Astrocyte (in vitro differentiated cells and primary cell): ENCODE data around the gene CHRD. TPM values are rescaled to one million over a fixed set of nuclear protein-coding genes. Genes with fewer than 3 reads are reported as not detected.

Experiments
- DNase-seq: peaks from one replicate; pipeline ENCODE4 v3.0.0-alpha.2; 2010; ENCODE audit warnings: low read depth
- FAIRE-seq: peaks from 2 replicates; lab custom pipeline; 2011; peaks lifted over from hg19 to GRCh38; lab: Jason Lieb, UNC
- H2AFZ ChIP-seq: 2 replicates; pipeline ENCODE4 v1.6.0; 2012; ENCODE audit warnings: low read depth, low read length, inconsistent platforms
- H3K27ac ChIP-seq: 2 replicates; pipeline ENCODE4 v1.5.1; 2011; ENCODE audit warnings: low read depth, low read length, inconsistent platforms
- H3K27me3 ChIP-seq: 2 replicates; pipeline ENCODE4 v1.6.0; 2011; ENCODE audit warnings: low read length, inconsistent platforms; ENCODE audit not compliant: insufficient read depth
- H3K36me3 ChIP-seq: 2 replicates; pipeline ENCODE4 v1.5.1; 2011; ENCODE audit warnings: low read length, inconsistent platforms; ENCODE audit not compliant: insufficient read depth
- H3K4me1 ChIP-seq: 2 replicates; pipeline ENCODE4 v1.5.1; 2011; ENCODE audit warnings: low read length, inconsistent platforms; ENCODE audit not compliant: insufficient read depth
- H3K4me2 ChIP-seq: 2 replicates; pipeline ENCODE4 v1.6.0; 2012; ENCODE audit warnings: low read length, inconsistent platforms
- H3K4me3 ChIP-seq: 2 replicates; pipeline ENCODE4 v1.5.1; 2011; ENCODE audit warnings: low read depth, mild to moderate bottlenecking, low read length, inconsistent platforms; ENCODE audit not compliant: insufficient read depth
- H3K79me2 ChIP-seq: 2 replicates; pipeline ENCODE4 v1.6.0; 2012; ENCODE audit warnings: mild to moderate bottlenecking, low read length, inconsistent platforms; ENCODE audit not compliant: insufficient read depth
- H3K9ac ChIP-seq: 2 replicates; pipeline ENCODE4 v1.6.0; 2012; ENCODE audit warnings: mild to moderate bottlenecking, low read length, inconsistent platforms
- H3K9me3 ChIP-seq: 2 replicates; pipeline ENCODE4 v1.5.1; 2012; ENCODE audit warnings: low read depth, mild to moderate bottlenecking, low read length, inconsistent platforms; ENCODE audit not compliant: insufficient read depth
- H4K20me1 ChIP-seq: 2 replicates; pipeline ENCODE4 v1.6.0; 2012; ENCODE audit warnings: low read length, inconsistent platforms; ENCODE audit not compliant: insufficient read depth
- H3K27ac Mint-ChIP-seq: one replicate; pipeline ENCODE4 v1.8.0; 2021; ENCODE audit warnings: mild to moderate bottlenecking, mixed read lengths; ENCODE audit not compliant: unreplicated experiment
- H3K27me3 Mint-ChIP-seq: one replicate; pipeline ENCODE4 v1.8.0; 2021; ENCODE audit warnings: low read depth, mixed read lengths; ENCODE audit not compliant: unreplicated experiment
- H3K36me3 Mint-ChIP-seq: one replicate; pipeline ENCODE4 v1.8.0; 2021; ENCODE audit warnings: low read depth, mixed read lengths; ENCODE audit not compliant: unreplicated experiment
- H3K4me1 Mint-ChIP-seq: one replicate; pipeline ENCODE4 v1.8.0; 2021; ENCODE audit warnings: low read depth, mixed read lengths; ENCODE audit not compliant: unreplicated experiment
- H3K4me3 Mint-ChIP-seq: one replicate; pipeline ENCODE4 v1.8.0; 2021; ENCODE audit warnings: mild to moderate bottlenecking, moderate library complexity, mixed read lengths; ENCODE audit not compliant: unreplicated experiment
- H3K9me3 Mint-ChIP-seq: one replicate; pipeline ENCODE4 v1.8.0; 2021; ENCODE audit warnings: mild to moderate bottlenecking, mixed read lengths; ENCODE audit not compliant: unreplicated experiment
- CTCF ChIP-seq: IDR thresholded peaks from 2 replicates; pipeline ENCODE4 v1.5.1; 2011; ENCODE audit warnings: low read depth, mild to moderate bottlenecking, inconsistent platforms, low read length, moderate library complexity; ENCODE audit not compliant: insufficient read depth
- EZH2 ChIP-seq: IDR thresholded peaks from 2 replicates; pipeline ENCODE4 v1.6.1; 2012; ENCODE audit warnings: mild to moderate bottlenecking, low read length, inconsistent platforms; ENCODE audit not compliant: insufficient read depth
- total RNA-seq: library from RNA; stranded (reverse); gene quantifications from 2 replicates; pipeline ENCODE4 v1.2.1, GENCODE V29; 2021

Gene CHRD
- total RNA-seq, 1 donor from 2014 or later: 3.4 TPM

- Mint-ChIP-seq H3K4me1 (peaks cover 18% of the 10 kb centered on the region), H3K36me3 (peaks cover 4% of the 10 kb centered on the region), H3K27ac (peak overlapping the region; percentile 50), H3K9me3 (no peaks in the 10 kb centered on the region), H3K4me3 (peak overlapping the region; percentile 80), H3K27me3 (peaks cover 54% of the 10 kb centered on the region)
- no peaks in the 10 kb centered on the region for H3K79me2 ChIP-seq
- TF ChIP-seq CTCF (no peak), EZH2 (no peak)
- no peak overlapping the region for H3K4me3 ChIP-seq
- no peaks in the 10 kb centered on the region for H3K36me3 ChIP-seq
- no peak for FAIRE-seq
- no peak for DNase-seq
- H3K27me3 ChIP-seq: peaks cover 50% of the 10 kb centered on the region
- H3K27ac ChIP-seq: no peak overlapping the region
- peaks cover 5% of the 10 kb centered on the region for H3K4me1 ChIP-seq
- no peaks in the 10 kb centered on the region for H3K9me3 ChIP-seq
- no peaks in the 10 kb centered on the region for H4K20me1 ChIP-seq
- no peak overlapping the region for H3K9ac ChIP-seq
- H3K4me2 ChIP-seq: no peak overlapping the region
- H2AFZ ChIP-seq: no peak overlapping the region
Measured at GRCh38 chr3:184378651-184379357, 1.1 kb upstream of the CHRD start.

- no peaks in the 10 kb centered on the region for H3K36me3 ChIP-seq
- no peak overlapping the region for H2AFZ ChIP-seq
- no peak overlapping the region for H3K4me3 Mint-ChIP-seq
Measured at GRCh38 chr3:184380185-184380626, 352 bp downstream of the CHRD start.

More at GRCh38 chr3:184380185-184380626, 352 bp downstream of the CHRD start:
- DNase-seq (peak; percentile 12), FAIRE-seq (no peak)
- Histone ChIP-seq H3K27me3 (peaks cover 45% of the 10 kb centered on the region), H4K20me1 (no peaks in the 10 kb centered on the region), H3K79me2 (no peaks in the 10 kb centered on the region), H3K27ac (no peak overlapping the region), H3K4me2 (peak overlapping the region; percentile 82), H3K4me3 (no peak overlapping the region), H3K9ac (no peak overlapping the region), H3K9me3 (no peaks in the 10 kb centered on the region), H3K4me1 (peaks cover 5% of the 10 kb centered on the region)
- peaks cover 4% of the 10 kb centered on the region for H3K36me3 Mint-ChIP-seq
- no peak overlapping the region for H3K27ac Mint-ChIP-seq
- peaks cover 64% of the 10 kb centered on the region for H3K27me3 Mint-ChIP-seq
- peaks cover 18% of the 10 kb centered on the region for H3K4me1 Mint-ChIP-seq
- no peak for TF ChIP-seq EZH2
- no peak for TF ChIP-seq CTCF
- H3K9me3 Mint-ChIP-seq: no peaks in the 10 kb centered on the region
